ENCODE results near the gene SLC16A1.
"Not testable (repeated sequence)": the region's sequence is repeated elsewhere in the genome, so short reads cannot be mapped to it uniquely, and the experiment has no call there.

The SLC16A1 gene

DNA sequence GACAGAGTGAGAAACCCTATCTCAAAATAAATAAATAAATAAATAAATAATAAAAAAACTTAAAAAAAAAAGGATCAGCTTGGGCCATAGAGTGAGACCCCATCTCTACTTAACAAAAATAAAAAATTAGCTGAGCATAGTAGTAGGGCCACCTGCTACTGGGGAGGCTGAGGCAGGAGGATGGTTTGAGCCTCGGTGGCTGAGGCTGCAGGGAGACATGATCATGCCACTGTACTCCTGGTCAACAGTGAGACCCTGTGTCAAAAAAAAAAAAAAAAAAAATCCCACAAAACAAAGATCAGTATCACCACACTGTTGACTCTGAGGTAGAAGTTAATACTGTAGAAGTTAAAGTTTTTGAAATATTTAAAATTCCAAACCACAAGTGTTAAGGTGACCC lies 29.1 kb downstream of the SLC16A1 start:
- DNase-seq (ENCODE audit: low spot score): no peak

DNA sequence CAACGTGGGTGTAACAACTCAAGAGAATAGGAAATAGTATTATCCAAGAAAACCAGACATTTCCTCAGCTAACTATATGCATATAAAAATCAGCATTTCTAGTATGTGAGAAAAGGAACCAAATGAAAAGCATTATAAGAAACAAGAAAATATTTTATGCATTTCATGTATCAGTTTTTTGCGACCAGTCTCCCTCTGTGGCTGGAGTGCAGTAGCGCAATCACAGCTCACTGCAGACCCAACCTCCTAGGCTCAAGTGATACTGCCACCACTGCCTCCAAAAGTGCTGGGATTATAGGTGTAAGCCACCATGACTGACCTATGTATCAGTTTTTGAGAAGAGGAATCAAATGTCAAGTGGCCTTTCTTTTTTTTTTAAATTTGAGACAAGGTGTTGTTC lies 31.0 kb downstream of the SLC16A1 start:
- DNase-seq (ENCODE audit: low spot score): no peak

- DNase-seq (ENCODE audit: low spot score): no peak
Observed at GRCh38 chr1:112923959-112924349, 32.0 kb downstream of the SLC16A1 start.

- no peak for DNase-seq (ENCODE audit: low spot score)
Observed at GRCh38 chr1:112923234-112923958, 32.6 kb downstream of the SLC16A1 start.

DNA sequence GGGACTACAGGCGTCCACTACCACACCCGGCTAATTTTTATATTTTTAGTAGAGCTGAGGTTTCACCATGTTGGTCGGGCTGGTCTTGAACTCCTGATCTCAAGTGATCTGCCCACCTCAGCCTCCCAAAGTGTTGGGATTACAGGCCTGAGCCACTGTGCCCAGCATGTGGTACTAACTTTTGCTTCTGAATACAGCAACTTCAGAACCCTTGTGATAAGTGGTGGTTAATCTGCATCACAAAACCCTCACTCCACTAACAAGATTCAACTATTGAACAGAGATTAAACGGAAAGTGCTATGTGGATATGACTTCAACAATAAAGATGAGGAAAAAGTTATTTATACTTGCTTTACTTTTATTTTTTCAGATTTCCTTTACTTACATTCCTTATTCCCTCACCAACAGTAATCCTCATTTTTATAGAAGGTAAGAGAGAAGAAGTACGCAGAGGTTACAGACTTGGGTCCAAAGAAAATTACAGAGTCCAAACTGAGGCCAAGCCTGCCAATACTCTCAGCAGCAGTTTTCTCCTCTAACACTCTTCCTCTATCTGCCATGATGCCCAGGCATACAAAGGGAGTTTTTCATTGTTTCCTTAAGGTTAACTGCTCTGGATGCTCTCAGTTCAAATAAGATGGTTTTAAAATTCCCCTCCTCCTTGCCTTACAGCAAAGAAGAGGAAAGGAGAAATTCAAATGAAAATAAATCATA lies 44.3 kb downstream of the SLC16A1 start:
- DNase-seq (ENCODE audit: low spot score): no peak

DNA sequence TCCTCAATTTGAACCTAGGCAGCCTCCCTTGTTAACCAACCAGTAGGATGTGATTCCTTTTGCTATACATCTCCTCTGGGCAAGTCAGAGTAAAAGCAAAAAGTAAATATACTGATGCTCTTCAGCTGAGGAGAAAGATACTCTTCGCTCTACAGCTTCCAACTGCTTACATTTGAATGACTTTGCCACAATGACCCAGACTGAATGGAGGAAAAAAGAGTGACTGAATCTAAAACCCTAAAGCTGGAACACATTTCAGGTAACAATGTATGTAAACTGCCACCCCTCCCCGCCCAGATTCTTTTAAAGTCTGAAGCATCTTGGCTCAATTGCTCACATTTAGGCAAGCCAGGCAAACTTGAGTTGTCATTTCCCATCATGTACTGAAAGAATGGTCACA lies 46.1 kb downstream of the SLC16A1 start:
- no peak for DNase-seq (ENCODE audit: low spot score)

GRCh38 chr1:112906150-112906698 lies 49.8 kb downstream of the SLC16A1 start:
- DNase-seq (ENCODE audit: low spot score): peak; percentile 20

DNA sequence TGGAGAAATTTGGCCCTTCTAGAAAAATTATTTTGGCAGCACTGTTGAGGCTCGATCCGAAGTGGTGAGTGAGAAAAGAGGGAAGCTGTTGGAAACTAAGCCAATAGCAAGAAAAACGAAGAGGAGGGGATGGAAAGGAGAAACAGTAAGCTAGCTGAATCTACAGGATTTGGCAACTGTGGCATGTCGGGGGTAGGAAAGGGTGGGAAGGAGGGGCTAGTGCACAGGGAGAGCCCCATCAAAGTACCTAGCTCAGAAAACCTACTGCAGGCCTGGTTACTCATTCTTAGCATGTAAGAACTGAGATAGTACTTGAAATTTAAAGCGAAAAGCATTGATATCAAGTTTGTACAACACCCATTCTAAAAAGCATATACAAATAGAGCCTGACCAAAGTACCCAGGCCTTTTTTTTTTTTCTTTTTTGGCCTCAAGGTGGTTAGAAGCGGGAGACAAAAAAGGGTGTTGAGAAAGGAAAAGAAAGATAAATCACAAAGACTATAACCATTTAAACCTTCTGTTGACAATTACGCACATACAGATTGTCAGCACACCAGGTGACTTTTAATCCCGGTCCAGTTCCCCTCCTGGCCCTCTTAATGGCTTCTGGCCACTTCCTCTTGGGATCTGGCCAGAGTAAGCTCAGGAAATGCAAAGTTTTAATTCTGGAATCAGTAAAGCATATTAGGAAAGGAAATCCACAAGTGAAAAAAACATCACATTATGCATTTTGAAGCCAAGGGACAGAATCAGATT lies 50.4 kb downstream of the SLC16A1 start:
- DNase-seq (ENCODE audit: low spot score): no peak

GRCh38 chr1:112904831-112905261 lies 51.1 kb downstream of the SLC16A1 start:
- DNase-seq (ENCODE audit: low spot score): no peak

DNA sequence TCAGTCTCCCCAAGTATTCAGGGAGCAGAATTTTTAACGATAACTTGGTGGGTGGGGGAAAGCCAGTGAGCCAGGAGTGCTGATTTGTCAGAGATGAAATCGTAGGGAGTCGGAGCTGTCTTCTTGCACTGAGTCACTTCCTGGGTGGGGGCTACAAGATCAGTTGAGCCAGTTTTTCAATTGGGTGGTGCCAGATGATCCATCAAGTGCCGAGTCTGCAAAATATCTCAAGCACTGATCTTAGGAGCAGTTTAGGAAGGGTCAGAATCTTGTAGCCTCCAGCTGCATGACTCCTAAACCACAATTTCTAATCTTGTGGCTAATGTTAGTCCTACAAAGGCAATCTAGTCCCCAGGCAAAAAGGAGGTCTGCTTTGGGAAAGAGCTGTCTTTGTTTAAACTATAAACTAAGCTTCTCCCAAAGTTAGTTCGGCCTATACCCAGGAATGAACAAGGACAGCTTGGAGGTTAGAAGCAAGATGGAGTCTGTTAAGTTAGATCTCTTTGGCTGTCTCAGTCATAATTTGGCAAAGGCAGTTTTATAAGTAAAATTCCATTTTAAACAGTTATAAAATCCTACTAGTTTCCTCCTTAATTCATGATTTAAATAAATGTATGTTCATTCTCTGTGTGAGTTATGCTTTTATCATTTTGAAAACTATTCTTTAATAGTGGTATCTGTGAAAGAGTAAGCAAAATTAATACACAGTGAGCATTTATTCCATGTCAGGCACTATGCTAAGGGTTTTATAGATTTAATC lies 51.7 kb downstream of the SLC16A1 start:
- no peak for DNase-seq (ENCODE audit: low spot score)

- no peak for DNase-seq (ENCODE audit: low spot score)
Observed at GRCh38 chr1:112902221-112902620, 53.8 kb downstream of the SLC16A1 start.

GRCh38 chr1:112901387-112901786 lies 54.6 kb downstream of the SLC16A1 start:
- DNase-seq (ENCODE audit: low spot score): no peak

GRCh38 chr1:112896783-112897182 lies 59.2 kb downstream of the SLC16A1 start:
- no peak for DNase-seq (ENCODE audit: low spot score)

DNA sequence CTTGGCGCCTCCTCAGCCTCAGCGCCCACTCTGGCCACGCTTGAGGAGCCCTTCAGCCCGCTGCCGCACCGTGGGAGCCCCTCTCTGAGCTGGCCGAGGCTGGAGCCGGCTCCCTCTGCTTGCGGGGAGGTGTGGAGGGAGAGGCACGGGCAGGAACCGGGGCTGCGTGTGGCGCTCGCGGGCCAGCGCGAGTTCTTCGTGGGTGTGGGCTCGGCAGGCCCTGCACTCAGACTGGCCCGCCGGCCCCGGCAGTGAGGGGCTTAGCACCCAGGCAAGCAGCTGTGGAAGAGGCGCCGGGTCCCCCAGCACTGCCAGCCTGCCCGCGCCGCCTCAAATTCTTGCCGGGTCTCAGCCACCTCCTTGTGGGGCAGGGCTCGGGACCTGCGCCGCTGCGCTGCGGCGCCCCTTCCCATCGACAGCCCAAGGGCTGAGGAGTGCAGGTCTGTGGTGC lies 61.4 kb downstream of the SLC16A1 start:
- DNase-seq (ENCODE audit: low spot score): no peak

DNA sequence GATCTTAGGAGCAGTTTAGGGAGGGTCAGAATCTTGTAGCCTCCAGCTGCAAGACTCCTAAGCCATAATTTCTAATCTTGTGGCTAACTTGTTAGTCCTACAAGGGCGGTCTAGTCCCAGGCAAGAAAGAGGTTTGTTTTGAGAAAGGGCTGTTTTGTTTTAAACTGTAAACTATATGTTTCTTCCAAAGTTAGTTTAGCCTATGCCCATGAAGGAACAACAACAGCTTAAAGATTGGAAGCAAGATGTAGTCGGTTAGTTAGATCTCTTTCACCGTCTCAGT lies 62.0 kb downstream of the SLC16A1 start:
- no peak for DNase-seq (ENCODE audit: low spot score)

DNA sequence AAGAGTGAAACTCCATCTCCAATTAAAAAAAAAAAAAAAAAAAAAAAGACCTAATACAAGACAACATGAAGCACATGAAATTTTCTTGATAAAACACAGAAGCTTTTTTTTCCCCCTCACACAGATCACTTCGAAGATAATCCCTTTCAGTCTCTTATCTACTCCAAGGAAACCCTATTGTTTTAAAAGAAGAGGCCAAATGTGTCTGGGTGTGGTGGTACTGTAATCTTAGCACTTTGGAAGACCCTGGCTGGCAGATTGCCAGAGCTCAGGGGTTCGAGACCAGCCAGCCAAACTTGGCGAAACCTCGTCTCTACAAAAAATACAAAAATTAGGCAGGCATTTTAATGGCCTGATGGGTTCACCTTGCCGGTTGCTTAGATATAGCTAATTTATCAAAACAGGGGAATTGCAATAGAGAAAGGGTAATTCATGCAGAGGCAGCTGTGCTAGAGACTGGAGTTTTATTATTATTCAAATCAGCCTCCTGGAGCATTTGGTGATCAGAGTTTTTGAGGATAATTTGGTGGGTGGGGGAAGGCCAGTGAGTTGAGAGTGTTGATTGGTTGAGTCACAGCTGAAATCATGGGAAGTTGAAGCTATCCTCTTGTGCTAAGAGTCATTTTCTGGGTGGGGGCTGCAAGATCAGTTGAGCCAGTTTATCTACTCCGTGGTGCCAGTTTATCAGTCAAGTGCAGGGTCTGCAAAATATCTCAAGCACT lies 62.5 kb downstream of the SLC16A1 start:
- DNase-seq (ENCODE audit: low spot score): peak; percentile 75

DNA sequence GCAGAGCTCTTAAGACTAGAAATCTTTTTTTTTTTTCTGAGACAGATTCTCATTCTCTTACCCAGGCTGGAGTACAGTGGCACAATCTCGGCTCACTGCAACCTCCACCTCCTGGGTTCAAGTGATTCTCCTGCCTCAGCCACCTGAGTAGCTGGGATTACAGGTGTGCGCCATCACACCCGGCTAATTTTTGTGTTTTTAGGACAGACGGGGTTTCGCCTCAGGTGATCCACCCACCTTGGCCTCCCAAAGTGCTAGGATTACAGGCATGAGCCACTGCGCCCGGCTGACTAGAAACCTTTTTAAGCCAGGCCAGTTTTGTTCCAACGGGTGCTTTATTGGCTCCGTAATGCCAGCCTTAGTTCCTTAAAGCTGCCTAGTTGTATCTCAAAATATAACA lies 66.1 kb downstream of the SLC16A1 start:
- DNase-seq (ENCODE audit: low spot score): not testable (repeated sequence)

DNA sequence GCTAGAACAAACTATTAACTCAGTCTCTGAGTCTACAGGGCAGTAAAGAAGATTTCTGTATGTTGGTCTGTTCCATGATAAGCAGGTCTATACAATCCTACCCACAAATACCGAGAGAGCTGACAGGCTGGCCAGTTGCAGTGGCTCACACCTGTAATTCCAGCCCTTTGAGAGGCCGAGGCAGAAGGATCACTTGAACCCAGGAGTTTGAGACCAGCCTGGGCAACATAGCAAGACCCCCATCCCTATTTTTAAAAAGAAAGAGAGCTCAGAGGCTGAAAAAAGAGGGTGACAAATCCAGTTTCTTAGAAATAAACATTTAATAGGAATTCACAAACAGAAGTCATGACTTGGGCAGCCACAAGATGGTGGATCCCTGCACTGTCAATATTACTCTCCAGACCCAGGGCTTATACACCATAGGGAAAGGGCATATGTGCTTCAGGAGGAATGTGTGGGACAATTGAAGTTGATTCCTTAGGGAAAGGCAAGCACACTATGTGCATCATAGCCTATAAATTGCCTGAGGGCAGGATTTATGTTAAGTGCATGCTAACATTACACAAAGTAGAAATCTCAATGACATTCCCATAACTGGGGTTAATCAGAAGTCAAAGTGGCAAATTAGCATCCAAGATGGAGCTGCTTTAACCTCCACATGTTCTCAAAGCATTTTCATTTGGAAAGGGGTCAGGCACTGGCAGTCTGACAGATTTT lies 66.8 kb downstream of the SLC16A1 start:
- no peak for DNase-seq (ENCODE audit: low spot score)

- DNase-seq (ENCODE audit: low spot score): no peak
Observed at GRCh38 chr1:112888630-112889029, 67.4 kb downstream of the SLC16A1 start.

DNA sequence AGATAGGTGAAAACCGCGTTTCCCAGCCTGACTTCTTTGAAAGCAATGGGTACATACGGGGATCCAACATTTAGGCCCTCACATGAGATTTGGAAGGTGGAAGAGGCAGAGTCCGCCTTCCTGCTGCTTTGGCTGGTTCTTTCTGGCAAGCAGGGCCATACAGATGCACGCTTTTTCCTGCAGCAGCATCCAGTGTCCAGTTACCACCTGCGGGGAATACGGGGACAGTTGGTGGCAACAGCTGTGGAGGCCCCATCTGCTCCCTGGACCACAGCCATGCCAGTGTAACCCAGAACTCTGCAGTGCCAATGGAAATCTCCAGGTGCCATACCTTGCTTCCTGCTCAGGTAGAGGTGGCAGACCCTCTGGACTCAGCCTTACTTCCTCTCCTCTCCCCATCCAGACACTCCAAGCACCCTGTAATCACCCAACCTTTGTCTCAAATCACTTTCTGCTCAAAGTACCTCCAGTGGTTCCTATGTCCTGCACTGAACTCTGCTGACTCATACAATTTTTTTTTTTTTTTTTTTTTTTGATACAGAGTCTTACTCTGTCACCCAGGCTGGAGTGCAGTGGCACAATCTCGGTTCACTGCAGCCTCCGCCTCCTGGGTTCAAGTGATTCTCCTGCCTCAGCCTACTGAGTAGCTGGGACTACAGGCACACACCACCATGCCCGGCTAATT lies 68.3 kb downstream of the SLC16A1 start:
- DNase-seq (ENCODE audit: low spot score): no peak
